ENCODE measurements around the gene SPATA46.

SPATA46 gene

DNA sequence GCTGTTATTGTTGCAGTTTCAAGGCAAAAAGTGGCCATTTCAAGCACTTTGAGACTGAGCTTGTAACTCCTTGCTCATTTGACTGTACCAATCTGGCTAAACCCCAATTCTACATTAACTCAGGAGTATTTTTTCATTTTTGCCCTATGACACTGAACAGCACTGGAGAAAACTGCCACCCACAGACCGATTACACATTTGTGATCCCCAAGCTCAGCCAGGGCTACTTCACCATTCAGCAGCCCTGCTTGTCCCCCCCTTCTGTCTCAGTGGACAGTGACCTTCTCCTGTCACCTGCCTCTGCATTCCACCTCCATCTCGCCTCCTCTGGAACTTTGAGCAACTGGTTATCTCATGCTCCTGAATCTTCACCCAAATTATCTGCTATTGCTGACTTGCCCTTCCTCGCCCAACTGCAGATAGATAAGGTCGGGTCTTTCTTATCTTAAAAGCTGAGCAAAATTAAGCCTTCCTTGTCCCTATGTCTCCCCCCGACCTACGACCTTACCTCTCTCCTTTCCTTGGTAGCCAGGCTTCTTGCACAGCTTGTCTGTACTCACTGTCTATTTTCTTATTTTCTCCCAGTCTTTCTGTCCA lies 25.3 kb downstream of the SPATA46 start:
- no peak for DNase-seq

DNA sequence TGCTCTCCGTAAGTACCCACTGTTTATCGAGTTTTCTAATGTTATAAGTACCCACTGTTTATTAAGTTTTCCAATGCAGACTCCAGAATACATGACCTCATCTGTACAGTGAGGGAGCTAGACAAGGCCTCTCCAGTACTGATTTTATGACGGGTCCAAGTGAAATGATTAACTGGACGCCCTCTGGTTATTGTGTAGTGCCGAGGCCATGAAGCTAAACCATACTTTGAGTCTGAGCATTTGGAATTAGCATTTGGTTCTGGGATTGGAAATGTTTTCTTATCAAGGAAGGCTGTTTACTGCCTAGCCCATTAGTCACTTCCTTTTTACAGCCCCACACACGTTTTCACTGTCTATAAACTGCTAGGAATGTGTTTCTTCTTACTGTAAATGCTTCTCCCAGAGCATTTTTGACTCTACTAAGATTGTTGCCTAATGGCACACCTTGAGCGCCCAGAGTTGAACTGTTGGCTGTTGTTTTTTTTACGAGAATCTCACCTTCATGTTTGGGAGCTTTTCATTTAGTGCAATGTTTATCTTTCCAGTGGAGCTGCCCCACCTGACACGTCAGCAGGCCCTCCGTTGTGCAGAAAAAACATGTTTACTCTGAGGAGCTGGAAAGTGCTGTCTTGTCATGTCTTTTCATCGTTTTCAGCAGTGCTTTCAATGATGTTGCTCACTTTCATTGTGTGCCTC lies 26.9 kb downstream of the SPATA46 start:
- no peak for DNase-seq

DNA sequence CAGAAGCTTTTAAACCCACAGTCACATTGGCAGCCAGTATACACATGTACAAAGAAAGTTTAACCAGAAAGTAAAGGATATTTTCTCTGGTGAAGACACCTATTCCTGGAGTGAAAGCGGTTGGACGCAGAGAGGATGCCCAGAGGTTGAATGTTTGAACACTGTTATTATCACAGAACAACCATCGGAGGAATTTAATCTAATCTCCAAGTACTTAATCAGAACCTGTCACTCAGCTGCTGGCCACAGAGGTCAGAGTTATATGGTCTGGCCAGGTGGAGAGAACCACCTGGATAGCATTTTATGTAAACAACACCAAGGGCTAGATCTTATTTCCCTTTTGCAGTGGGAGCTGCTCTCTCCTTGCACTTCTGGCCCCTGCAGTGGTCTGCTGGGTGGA lies 29.4 kb downstream of the SPATA46 start:
- no peak for DNase-seq

DNA sequence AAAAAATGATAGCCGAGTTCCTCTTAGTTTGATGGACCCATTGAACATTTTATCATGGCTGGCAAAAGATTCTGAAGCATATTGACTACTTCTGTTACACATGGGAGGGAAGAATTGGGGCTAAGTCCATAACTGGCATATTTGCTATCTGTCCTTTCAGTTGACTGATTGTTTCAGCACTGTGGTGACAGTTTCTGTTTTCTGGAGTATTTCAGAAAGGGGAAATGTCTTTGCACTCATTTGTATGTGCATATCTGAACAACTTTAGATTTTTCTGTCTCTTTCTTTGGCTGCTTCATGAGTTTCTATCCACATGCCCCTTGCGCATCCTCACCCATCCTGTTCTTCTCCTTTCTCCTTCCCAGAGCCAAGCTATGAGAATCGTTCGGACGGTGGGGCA lies 33.2 kb downstream of the SPATA46 start:
- DNase-seq: no peak

DNA sequence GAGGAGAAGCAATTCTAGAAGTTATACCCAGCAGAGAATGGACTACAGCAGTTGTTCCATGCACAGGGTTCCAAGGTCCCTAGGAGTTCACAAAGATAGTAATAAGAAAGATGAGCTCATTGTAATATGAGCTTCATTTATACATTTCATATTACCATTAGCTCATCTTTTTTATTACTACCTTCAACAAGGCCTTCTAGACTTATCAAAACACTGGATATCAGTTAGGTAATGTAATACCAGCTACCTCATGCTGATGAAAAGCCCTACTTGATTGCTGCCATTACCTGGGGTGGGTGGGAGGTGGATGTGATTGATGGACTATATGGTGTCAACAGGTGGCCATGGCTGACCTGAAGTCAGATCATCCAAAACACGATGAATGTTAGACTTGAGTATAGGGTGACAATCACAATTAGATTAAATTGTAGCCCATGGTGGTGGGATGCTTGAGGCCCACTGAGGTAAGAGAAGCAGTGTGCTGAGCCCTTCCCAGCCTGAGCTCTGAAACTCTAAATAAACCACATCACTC lies 34.1 kb downstream of the SPATA46 start:
- DNase-seq: no peak

DNA sequence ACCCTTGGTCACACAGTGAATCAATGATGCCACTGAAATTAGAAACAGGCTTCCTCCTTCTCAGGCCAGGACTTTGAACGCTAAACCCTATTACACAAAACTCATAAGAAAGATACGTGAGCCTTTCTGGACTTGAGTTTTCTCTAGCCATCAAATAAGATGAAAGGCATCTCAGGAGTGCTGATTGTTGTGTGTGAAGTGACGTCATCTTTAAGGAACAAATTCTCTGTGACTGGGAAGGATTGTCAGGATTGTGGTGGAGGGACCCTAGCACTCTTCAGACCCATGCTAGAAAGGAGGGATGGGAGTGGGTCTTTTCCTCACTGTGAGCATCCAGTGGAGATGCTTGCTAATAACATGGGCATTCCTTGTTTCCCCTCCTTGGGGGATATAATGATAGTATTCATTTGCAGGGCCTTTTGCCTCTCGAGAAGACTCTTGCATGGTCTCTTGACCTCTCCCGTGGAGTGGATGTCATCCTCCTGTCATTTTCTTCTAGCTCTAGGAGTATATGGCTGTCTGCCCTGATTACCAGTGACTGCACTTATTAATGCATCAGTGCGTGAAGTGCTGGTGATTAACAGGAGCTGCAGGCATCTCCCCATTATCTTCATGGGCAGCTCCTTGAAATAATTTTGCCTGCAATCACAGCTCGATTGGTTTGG lies 39.9 kb downstream of the SPATA46 start:
- no peak for DNase-seq

DNA sequence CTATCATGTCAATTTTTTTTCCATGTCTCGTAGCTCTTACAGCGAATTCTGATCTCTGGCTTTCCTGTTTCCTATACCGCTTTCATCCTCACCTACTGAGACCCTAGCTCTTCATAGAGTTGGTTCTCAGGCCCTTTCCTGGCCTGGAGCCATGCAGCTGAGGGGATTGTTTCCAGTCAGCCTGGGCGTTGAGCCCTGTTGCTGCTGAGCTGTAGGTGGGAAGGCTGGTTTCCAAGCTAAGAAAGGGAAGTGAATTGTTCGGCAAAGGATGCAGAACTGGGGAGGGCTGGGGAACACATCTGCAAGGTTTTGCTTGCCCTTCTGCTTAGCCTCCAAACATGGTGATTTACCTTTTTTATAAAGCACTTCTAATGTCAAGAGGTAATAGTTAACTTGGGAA lies 41.5 kb downstream of the SPATA46 start:
- DNase-seq: no peak

DNA sequence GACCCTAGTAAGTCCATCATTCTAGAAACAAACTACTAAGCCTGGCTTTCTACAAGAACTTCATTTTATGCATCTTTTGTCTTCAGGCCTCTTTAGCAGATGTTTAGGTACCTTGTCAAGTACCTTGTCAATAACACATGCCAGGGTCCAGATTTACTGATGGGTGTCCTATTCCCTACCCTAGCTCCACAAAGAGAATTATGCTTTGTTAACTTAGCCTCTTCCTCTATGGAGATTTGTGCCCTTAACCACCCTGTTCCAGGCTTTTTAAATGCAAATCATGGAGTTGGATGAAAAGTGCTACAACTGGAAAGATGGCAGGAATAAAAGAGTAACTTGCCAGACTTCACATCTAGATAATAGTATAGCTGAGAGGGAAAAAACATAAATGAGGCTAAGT lies 42.7 kb downstream of the SPATA46 start:
- no peak for DNase-seq

DNA sequence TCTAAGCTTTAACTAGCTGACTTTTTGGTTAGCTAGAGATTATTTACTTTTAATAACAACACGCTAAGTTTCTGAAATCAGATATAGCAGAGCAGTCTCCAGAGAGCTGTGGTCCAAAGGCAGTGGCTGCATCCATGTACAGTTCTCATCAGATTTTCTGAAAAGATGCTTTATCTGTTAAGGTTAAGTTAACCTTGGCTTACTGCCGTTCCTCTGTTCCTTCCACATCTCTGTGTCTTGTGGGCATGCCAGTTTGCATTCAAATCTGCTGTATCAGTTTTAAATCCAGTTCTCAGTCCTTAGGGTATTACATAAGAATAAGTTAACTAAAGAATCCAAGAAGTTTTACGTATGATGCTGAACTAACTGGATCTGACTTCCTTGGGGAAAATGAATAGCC lies 46.8 kb downstream of the SPATA46 start:
- no peak for DNase-seq

DNA sequence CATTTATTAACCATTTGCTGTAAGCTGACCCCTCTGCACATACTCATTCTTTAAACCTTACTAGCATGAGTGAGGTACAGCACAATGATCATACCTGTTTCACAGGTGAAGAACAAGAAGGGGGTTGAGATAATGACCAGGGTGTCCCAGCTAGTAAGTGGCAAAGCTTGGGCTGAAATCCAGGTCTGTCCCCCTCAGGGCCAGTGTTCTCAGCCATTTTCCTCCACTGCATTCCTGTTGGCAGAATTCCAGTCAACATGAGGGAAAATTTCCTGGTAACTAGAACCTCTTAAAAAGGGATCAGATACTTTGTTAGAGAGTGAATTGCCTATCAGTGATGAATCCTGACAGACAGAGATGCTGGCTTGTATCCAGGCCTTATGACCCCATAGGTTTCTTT lies 48.1 kb downstream of the SPATA46 start:
- DNase-seq: no peak

DNA sequence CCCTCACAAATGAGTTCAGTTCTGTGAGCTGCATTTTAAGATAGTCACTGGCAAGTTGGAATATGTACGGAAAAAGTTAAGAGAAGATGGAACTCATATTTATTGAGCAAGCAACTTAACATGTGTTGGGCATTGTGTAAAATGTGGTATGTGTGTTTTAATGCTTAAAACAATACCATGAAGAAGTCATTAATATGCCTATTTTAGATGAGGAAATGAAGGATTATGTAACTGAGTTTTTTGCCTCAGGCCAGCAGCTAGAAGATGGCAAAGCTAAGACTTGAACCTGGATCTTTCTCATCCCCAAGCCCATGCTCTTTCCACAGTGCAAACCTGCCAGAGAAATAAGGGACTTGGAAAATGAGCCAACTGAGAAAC lies 48.9 kb downstream of the SPATA46 start:
- no peak for DNase-seq

DNA sequence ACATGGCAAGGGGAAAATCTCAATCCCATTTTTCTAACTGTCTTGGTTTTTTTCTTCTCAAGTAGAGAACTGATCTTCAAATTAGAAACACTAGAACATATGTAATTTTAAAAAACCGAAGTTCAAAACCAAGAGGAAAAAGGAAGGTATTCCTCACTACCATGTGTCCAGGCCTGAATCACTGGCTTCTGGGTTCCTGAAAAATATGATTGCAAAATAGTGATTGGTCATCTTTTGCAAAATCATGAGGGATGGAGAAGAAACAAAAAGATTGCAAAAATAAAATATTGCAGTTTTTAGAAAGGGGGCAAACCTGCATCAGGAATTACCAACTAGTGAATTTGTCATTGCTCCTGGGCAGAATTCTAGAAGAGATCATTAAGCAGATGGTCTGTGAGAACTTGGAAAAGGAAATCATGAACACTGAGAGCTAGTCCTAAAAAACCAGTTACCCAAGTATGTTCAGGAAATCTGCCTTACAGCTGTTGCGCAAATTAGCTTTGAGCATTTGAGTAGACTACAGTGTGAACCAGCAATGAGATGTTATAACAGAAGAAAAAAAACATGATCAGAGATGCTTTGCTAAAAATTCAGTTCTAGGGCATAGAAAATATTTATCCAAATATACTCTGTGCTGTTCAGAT lies 49.4 kb downstream of the SPATA46 start:
- DNase-seq: no peak

DNA sequence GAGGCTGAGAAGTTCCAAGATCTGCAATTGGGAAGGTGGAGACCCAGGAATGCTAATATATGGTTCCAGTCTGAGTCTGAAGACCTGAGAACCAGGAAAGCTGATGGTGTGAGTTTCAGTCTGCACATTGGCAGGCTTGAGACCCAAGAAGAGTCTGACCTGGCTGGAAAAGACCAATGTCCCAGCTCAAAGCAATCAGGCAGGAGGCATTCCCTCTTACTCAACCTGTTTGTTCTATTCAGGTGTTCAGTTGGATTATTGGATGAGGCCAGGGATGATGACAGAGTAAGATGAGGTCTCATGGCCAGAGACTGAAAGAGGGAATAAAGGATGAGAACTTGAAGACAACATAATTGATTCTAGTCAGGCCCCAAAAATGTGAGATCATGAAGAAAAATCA lies 50.1 kb downstream of the SPATA46 start:
- DNase-seq: no peak

DNA sequence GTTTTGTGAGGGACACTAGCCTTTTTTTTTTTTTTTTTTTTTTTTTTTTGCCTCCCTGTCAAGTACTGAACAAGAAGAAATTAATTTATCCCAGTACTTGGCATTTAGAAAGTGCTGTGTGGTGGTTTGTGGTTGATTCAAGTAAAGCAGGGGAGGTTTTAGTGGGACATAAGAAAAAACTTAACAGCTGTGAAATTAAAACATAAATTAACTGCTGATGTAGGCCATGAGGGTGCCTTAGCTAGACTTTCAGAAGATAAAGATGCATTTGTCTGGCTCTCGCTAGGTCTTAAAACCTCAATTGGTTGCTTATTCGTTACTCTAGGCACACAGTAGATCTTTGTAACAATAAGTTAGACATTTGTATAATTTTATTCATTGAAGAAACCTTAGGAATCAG lies 52.3 kb downstream of the SPATA46 start:
- DNase-seq: no peak
